Measurements from ENCODE around the gene S1PR3. TPM values are rescaled to one million over a fixed set of nuclear protein-coding genes. Genes with fewer than 3 reads are reported as not detected.

The S1PR3 gene
- total RNA-seq, 1 experiment from 2014 or later, result 8.4 TPM

- Histone ChIP-seq H3F3A (ENCODE audit: low read length, unreplicated experiment) (no peaks in the 10 kb centered on the region), H4K20me1 (ENCODE audit: low read length) (no peaks in the 10 kb centered on the region), H3K9me3 (ENCODE audit: low read length) (no peaks in the 10 kb centered on the region), H3K79me2 (ENCODE audit: low read length) (no peaks in the 10 kb centered on the region), H3K27me3 (ENCODE audit: low read length) (no peaks in the 10 kb centered on the region), H3K36me3 (ENCODE audit: low read depth, low read length) (no peaks in the 10 kb centered on the region), H3K27ac (ENCODE audit: low read length) (no peak overlapping the region), H3K4me1 (ENCODE audit: insufficient read depth, low read length) (no peaks in the 10 kb centered on the region), H3K4me3 (ENCODE audit: low read length) (no peak overlapping the region), H3K4me2 (ENCODE audit: low read length) (no peak overlapping the region), H2AFZ (ENCODE audit: low read length) (no peak overlapping the region), H3K9ac (ENCODE audit: low read length) (no peak overlapping the region), H3K9me2 (replicated peaks; ENCODE audit: low read length) (no peaks in the 10 kb centered on the region)
- TF ChIP-seq CTCF (conservative IDR thresholded peaks at IDR 0.05; ENCODE audit: low read depth, low read length), result no peak
- TF ChIP-seq EZH2phosphoT487 (IDR thresholded peaks at IDR 0.05; ENCODE audit: borderline replicate concordance, low read length), result no peak
- TF ChIP-seq EZH2 (IDR thresholded peaks at IDR 0.05; ENCODE audit: low read length, unreplicated experiment), result no peak
- intact Hi-C loops (cut with micrococcal nuclease), result no loop called here
- no TSS peak for BruUV-seq (replicated peaks)
- no peak for DNase-seq
- ChIA-PET CTCF (no interaction called here), POLR2A (ENCODE audit: unreplicated experiment) (no interaction called here)
- no peak for ATAC-seq
These were observed 57.3 kb downstream of the S1PR3 start for GRCh38 chr9:89048616-89049015.

GRCh38 chr9:89049646-89050045, 58.4 kb downstream of the S1PR3 start:
- Histone ChIP-seq H4K20me1 (ENCODE audit: low read length) (no peaks in the 10 kb centered on the region), H3K4me2 (ENCODE audit: low read length) (no peak overlapping the region), H3K9me2 (replicated peaks; ENCODE audit: low read length) (no peaks in the 10 kb centered on the region), H2AFZ (ENCODE audit: low read length) (no peak overlapping the region), H3K27me3 (ENCODE audit: low read length) (no peaks in the 10 kb centered on the region), H3K4me3 (ENCODE audit: low read length) (no peak overlapping the region), H3K4me1 (ENCODE audit: insufficient read depth, low read length) (no peaks in the 10 kb centered on the region), H3F3A (ENCODE audit: low read length, unreplicated experiment) (no peaks in the 10 kb centered on the region), H3K9me3 (ENCODE audit: low read length) (no peaks in the 10 kb centered on the region), H3K9ac (ENCODE audit: low read length) (no peak overlapping the region), H3K79me2 (ENCODE audit: low read length) (no peaks in the 10 kb centered on the region), H3K27ac (ENCODE audit: low read length) (no peak overlapping the region), H3K36me3 (ENCODE audit: low read depth, low read length) (no peaks in the 10 kb centered on the region)
- BruUV-seq (replicated peaks), result no TSS peak
- ChIA-PET CTCF (no interaction called here), POLR2A (ENCODE audit: unreplicated experiment) (no interaction called here)
- no peak for TF ChIP-seq CTCF (conservative IDR thresholded peaks at IDR 0.05; ENCODE audit: low read depth, low read length)
- TF ChIP-seq EZH2 (IDR thresholded peaks at IDR 0.05; ENCODE audit: low read length, unreplicated experiment), result no peak
- TF ChIP-seq EZH2phosphoT487 (IDR thresholded peaks at IDR 0.05; ENCODE audit: borderline replicate concordance, low read length), result no peak
- ATAC-seq (no peak), DNase-seq (no peak)
- intact Hi-C loops (cut with micrococcal nuclease), result no loop called here

- no peak overlapping the region for H2AFZ ChIP-seq (ENCODE audit: low read length)
- no peaks in the 10 kb centered on the region for H3K36me3 ChIP-seq (ENCODE audit: low read depth, low read length)
- ChIA-PET POLR2A (ENCODE audit: unreplicated experiment) (no interaction called here), CTCF (no interaction called here)
- no peaks in the 10 kb centered on the region for H3K9me2 ChIP-seq (replicated peaks; ENCODE audit: low read length)
- no peak for TF ChIP-seq EZH2 (IDR thresholded peaks at IDR 0.05; ENCODE audit: low read length, unreplicated experiment)
- TF ChIP-seq EZH2phosphoT487 (IDR thresholded peaks at IDR 0.05; ENCODE audit: borderline replicate concordance, low read length), result no peak
- no peak for TF ChIP-seq CTCF (conservative IDR thresholded peaks at IDR 0.05; ENCODE audit: low read depth, low read length)
- no peaks in the 10 kb centered on the region for H4K20me1 ChIP-seq (ENCODE audit: low read length)
- no peaks in the 10 kb centered on the region for H3K4me1 ChIP-seq (ENCODE audit: insufficient read depth, low read length)
- ATAC-seq (no peak), DNase-seq (no peak)
- no peaks in the 10 kb centered on the region for H3F3A ChIP-seq (ENCODE audit: low read length, unreplicated experiment)
- no peak overlapping the region for H3K4me2 ChIP-seq (ENCODE audit: low read length)
- intact Hi-C loops (cut with micrococcal nuclease), result no loop called here
- no TSS peak for BruUV-seq (replicated peaks)
- H3K4me3 ChIP-seq (ENCODE audit: low read length), result no peak overlapping the region
- no peak overlapping the region for H3K9ac ChIP-seq (ENCODE audit: low read length)
- no peak overlapping the region for H3K27ac ChIP-seq (ENCODE audit: low read length)
- H3K9me3 ChIP-seq (ENCODE audit: low read length), result no peaks in the 10 kb centered on the region
- H3K79me2 ChIP-seq (ENCODE audit: low read length), result no peaks in the 10 kb centered on the region
- H3K27me3 ChIP-seq (ENCODE audit: low read length), result no peaks in the 10 kb centered on the region
These were observed 60.3 kb downstream of the S1PR3 start for GRCh38 chr9:89051421-89052025.
